Pancreas (tissue), 10 donors: Measurements from ENCODE around the gene TEKT1. TPM values are rescaled to one million over a fixed set of nuclear protein-coding genes. Genes with fewer than 3 reads are reported as not detected.

Experiments
- ATAC-seq, 4 donors: fragments of 200-7000 bp; cut with Tn5 transposase; one replicate each; pipeline versions ENCODE4 v1.8.0 to v1.9.1; 2020; ENCODE audit warnings: mild to moderate bottlenecking in 4 of 4, moderate library complexity in 4 of 4
- DNase-seq, 6 donors: peaks; one replicate each; pipeline ENCODE4 v3.0.0-alpha.2; 2020
- FAIRE-seq: peaks from 2 replicates; lab custom pipeline; 2012; peaks lifted over from hg19 to GRCh38; lab: Jason Lieb, UNC
- H3K27ac ChIP-seq, 4 donors: fragments of 200-600 bp; sonication (generic); 1 replicate in 3 of 4; 2 replicates in 1 of 4; pipeline versions ENCODE4 v1.5.0 to v1.8.0; 2020
- H3K27me3 ChIP-seq, 4 donors: fragments of 200-600 bp; one replicate each; pipeline ENCODE4 v1.8.0; 2021
- H3K36me3 ChIP-seq, 3 donors: fragments of 200-600 bp; sonication (generic) in 1 of 3; one replicate each; pipeline versions ENCODE4 v1.5.0 to v1.8.0; 2020 to 2021
- H3K4me1 ChIP-seq, 3 donors: fragments of 200-600 bp; one replicate each; pipeline ENCODE4 v1.8.0; 2021
- H3K4me3 ChIP-seq, 4 donors: fragments of 200-600 bp; sonication (generic) in 2 of 4; one replicate each; pipeline versions ENCODE4 v1.5.0 to v1.8.0; 2020 to 2021
- H3K9me3 ChIP-seq, 4 donors: fragments of 200-600 bp; one replicate each; pipeline ENCODE4 v1.8.0; 2021
- CTCF ChIP-seq, 4 donors: fragments of 200-600 bp; sonication (generic) in 3 of 4; IDR thresholded peaks; one replicate each; pipeline versions ENCODE4 v1.5.0 to v1.8.0; 2021; ENCODE audit warnings: antibody characterized with exemption in 4 of 4
- WGBS, 2 donors: extraction: QIAGEN DNeasy Blood & Tissue Kit; methylation state at CpG; one replicate each; pipeline ENCODE4 v1.1.7; 2013; 5-methylcytosine and 5-hydroxymethylcytosine counted together
- intact Hi-C, 3 donors: fragments of 100-400 bp; cut with DNase I; formaldehyde crosslinking; loops; one replicate each; pipeline versions ENCODE4 v1.11.1 to v1.14.2; 2022
- polyA plus RNA-seq, 2 donors: library from polyadenylated mRNA; stranded (reverse); fragments of 200-250 nt; gene quantifications; one replicate each; pipeline ENCODE4 v1.2.3, GENCODE V29; 2013
- total RNA-seq, 6 donors: library from RNA; stranded (reverse); fragmentation: NEBNext Ultra II Directional in 4 of 6; extraction: Animal tissue kit (Norgen Biotek cat#: 25700) in 4 of 6; gene quantifications; one replicate each; pipeline versions ENCODE4 v1.2.1 to v1.2.4, GENCODE V29; 2021 to 2023
- donor health status: healthy with polysubstance abuse.
- donor health status: DM: no; HTN: no; CAD: no; lungs with moderate emphysema.
- donor health status: DM: no; HTN: no; CAD: no.
- donor health status: control.
- donor health status: control.
- donor health status: Bipolar disorder and iron deficiency.
- donor health status: DM: yes; HTN: yes; CAD: no.
- donor health status: DM: no; HTN: no; CAD: no.
- donor health status: DM: no; HTN: no; CAD: no.
- donor health status: DM: yes; HTN: yes; CAD: no.

The TEKT1 gene
- total and polyA plus RNA-seq, 8 donors, result 0.07 to 0.28 TPM; not detected in 6

- DNase-seq (no peak), FAIRE-seq (no peak), ATAC-seq (no peak)
- no peaks in the 10 kb centered on the region for H3K4me1 ChIP-seq
- no peak for TF ChIP-seq CTCF (IDR thresholded peaks at IDR 0.05)
- intact Hi-C loops, result no loop called here
- H3K9me3 ChIP-seq, result no peaks in the 10 kb centered on the region
- WGBS, 2 donors, result 58 to 69% methylated on average over 6 of the region's 6 CpGs
- H3K27me3 ChIP-seq, result no peaks in the 10 kb centered on the region
- no peak overlapping the region for H3K4me3 ChIP-seq
- no peaks in the 10 kb centered on the region for H3K36me3 ChIP-seq
- H3K27ac ChIP-seq, result peak overlapping the region in 2 of 4 donors; percentile 68 to 70
Measured at GRCh38 chr17:6753546-6753945, 78.0 kb downstream of the TEKT1 start.

- H3K36me3 ChIP-seq, result no peaks in the 10 kb centered on the region
- DNase-seq (peak in 2 of 6 donors; percentile 8 to 23), FAIRE-seq (no peak), ATAC-seq (peak in 3 of 4 donors; percentile 54 to 67 (median 61))
- H3K9me3 ChIP-seq, result no peaks in the 10 kb centered on the region
- no peaks in the 10 kb centered on the region for H3K4me1 ChIP-seq
- H3K27ac ChIP-seq, result peak overlapping the region in 2 of 4 donors; percentile 68 to 70
- 28 to 39% methylated on average over 9 of the region's 9 CpGs for WGBS, 2 donors
- no peak for TF ChIP-seq CTCF (IDR thresholded peaks at IDR 0.05)
- no peaks in the 10 kb centered on the region for H3K27me3 ChIP-seq
- intact Hi-C loops, result no loop called here
- no peak overlapping the region for H3K4me3 ChIP-seq
Measured at GRCh38 chr17:6753006-6753445, 78.5 kb downstream of the TEKT1 start.

- Histone ChIP-seq H3K36me3 (no peaks in the 10 kb centered on the region), H3K9me3 (no peaks in the 10 kb centered on the region), H3K27ac (peak overlapping the region in 2 of 4 donors; percentile 68 to 70), H3K4me3 (no peak overlapping the region), H3K27me3 (no peaks in the 10 kb centered on the region), H3K4me1 (no peaks in the 10 kb centered on the region)
- intact Hi-C loops, result no loop called here
- no peak for FAIRE-seq
- TF ChIP-seq CTCF (IDR thresholded peaks at IDR 0.05), result no peak
- DNase-seq, result peak in 1 of 6 donors; percentile 38
- peak in 3 of 4 donors; percentile 53 to 76 (median 71) for ATAC-seq
- 49 to 51% methylated on average over 7 of the region's 7 CpGs for WGBS, 2 donors
Measured at GRCh38 chr17:6752068-6752909, 79.2 kb downstream of the TEKT1 start.

GRCh38 chr17:6749519-6749918, 82.0 kb downstream of the TEKT1 start:
- Histone ChIP-seq H3K27me3 (peaks cover 0 to 3% (median 0%) of the 10 kb centered on the region in 4 donors), H3K4me3 (no peak overlapping the region), H3K4me1 (no peaks in the 10 kb centered on the region), H3K27ac (no peak overlapping the region), H3K9me3 (no peaks in the 10 kb centered on the region), H3K36me3 (no peaks in the 10 kb centered on the region)
- intact Hi-C loops, result no loop called here
- ATAC-seq, result no peak
- DNase-seq, result no peak
- TF ChIP-seq CTCF (IDR thresholded peaks at IDR 0.05), result no peak
- FAIRE-seq, result no peak
- WGBS, 2 donors, result 78 to 82% methylated on average over 6 of the region's 6 CpGs

GRCh38 chr17:6748617-6749016, 82.9 kb downstream of the TEKT1 start:
- no peak for ATAC-seq
- no peak overlapping the region for H3K4me3 ChIP-seq
- no peak for TF ChIP-seq CTCF (IDR thresholded peaks at IDR 0.05)
- H3K27ac ChIP-seq, result no peak overlapping the region
- H3K4me1 ChIP-seq, result no peaks in the 10 kb centered on the region
- H3K27me3 ChIP-seq, result peaks cover 0 to 3% (median 0%) of the 10 kb centered on the region in 4 donors
- no peaks in the 10 kb centered on the region for H3K36me3 ChIP-seq
- H3K9me3 ChIP-seq, result no peaks in the 10 kb centered on the region
- no peak for FAIRE-seq
- intact Hi-C loops, result no loop called here
- DNase-seq, result no peak
